ENCODE results near the gene SERPINA12.

The SERPINA12 gene

DNA sequence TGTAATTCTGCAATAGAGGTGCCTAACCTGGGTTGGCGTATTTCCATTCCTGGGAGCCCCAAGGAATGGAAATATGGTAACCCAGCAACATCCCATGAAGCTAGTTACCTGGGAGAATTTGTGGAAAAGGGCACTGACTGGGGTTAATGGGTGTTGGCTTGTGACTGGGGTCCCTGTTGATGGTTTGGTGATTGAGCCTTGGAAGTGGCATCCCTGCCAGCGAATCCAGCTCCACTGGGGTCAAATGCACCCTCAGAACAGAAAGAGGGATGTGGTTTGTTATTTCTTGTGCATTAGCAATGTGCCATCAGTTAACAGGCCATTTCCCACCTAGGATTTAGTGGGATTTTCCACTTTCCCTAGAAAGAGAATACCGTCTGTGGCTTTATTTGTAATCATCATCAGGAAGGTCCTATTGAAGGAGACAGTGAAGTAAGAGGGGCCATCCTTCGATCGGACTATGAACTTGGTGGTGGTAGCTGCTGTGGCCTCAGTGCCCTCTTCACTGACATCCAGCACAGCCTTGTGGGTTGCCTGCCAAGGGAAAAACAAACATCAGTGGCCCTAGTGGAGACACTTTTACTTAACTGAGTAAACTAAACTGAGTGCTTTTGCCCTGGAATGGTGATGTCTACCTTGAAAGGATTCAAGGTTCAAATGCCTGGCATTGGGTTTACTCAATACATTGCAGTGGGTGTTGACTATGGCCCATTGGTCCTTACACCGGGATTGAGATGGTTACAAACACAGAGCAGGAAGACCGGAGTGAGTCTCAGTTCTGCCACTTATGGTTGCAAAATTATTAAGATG is 46.3 kb downstream of the SERPINA12 start:
- ChIA-PET POLR2A (no interaction called here), CTCF (interaction anchor here (0.7 to 1.6 kb wide), 2 partner anchors 24 to 29 kb away, joined by 3 to 4 read pairs; no protein-coding TSS in a partner anchor)
- TF ChIP-seq, protein P1, sequence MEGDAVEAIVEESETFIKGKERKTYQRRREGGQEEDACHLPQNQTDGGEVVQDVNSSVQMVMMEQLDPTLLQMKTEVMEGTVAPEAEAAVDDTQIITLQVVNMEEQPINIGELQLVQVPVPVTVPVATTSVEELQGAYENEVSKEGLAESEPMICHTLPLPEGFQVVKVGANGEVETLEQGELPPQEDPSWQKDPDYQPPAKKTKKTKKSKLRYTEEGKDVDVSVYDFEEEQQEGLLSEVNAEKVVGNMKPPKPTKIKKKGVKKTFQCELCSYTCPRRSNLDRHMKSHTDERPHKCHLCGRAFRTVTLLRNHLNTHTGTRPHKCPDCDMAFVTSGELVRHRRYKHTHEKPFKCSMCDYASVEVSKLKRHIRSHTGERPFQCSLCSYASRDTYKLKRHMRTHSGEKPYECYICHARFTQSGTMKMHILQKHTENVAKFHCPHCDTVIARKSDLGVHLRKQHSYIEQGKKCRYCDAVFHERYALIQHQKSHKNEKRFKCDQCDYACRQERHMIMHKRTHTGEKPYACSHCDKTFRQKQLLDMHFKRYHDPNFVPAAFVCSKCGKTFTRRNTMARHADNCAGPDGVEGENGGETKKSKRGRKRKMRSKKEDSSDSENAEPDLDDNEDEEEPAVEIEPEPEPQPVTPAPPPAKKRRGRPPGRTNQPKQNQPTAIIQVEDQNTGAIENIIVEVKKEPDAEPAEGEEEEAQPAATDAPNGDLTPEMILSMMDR (IDR thresholded peaks at IDR 0.05; ENCODE audit: insufficient read depth, low read length, missing control alignments) = no peak
- no peak overlapping the region for H3K4me3 ChIP-seq (ENCODE audit: low read depth, low read length)
- DNase-seq (ENCODE audit: low read depth, low spot score) = no peak

DNA sequence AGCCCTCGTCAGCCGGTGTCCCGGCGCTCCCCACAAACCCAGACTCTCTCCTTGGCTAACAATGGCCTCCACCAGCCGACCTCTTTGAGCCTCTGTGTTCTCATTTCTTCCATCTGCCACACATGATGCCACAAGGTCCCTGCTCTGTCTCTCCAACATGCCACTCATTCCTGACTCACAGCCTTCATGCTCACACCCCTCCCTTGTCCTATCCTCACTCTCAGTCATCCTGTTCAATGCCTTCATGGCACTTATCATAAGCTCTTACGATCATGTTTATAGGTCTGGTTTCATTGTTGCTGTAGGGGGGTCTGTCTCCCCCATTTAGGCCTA is 47.1 kb downstream of the SERPINA12 start:
- ChIA-PET CTCF (interaction anchor here (1.6 kb wide), 1 partner anchor 29 kb away, joined by 4 read pairs; no protein-coding TSS in a partner anchor), POLR2A (no interaction called here)
- DNase-seq (ENCODE audit: low read depth, low spot score) = no peak
- H3K4me3 ChIP-seq (ENCODE audit: low read depth, low read length) = no peak overlapping the region
- TF ChIP-seq, protein P1 (IDR thresholded peaks at IDR 0.05; ENCODE audit: insufficient read depth, low read length, missing control alignments) = no peak

DNA sequence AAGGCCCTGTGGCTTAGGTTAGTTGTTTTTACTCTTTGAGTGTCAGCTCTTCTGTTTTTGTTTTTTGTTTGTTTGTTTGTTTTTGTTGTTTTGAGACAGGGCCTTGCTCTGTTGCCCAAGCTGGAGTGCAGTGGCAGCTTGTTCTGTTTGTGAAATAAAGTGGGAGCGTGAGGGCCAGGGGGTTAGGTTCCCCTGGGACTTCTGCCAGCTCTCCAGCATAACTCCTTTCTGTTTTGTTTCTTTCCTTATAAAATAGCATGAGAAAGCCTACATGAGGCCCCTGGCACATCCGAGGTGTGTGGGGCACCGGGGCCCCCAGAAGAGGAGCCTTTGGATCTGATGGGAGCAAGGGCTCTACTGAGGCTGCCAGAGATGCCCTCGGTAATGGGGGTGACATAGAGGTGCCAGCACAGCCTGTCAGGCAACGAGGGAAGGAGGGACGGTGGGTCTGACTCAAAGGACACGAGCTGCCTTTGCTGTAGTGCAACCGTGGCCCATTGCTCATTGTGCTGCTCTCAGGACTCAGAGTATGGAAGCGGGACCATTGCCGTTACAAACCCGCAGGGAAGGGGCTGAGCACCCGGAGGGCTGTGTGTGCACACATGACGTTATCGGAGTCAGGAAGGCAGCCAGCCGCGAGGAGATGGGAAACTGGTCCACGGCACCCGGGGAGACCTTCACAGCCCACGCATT is 47.6 kb downstream of the SERPINA12 start:
- TF ChIP-seq, protein P1 (IDR thresholded peaks at IDR 0.05; ENCODE audit: insufficient read depth, low read length, missing control alignments) = no peak
- CTCF ChIA-PET = interaction anchor here (1.6 kb wide), 1 partner anchor 28 kb away, joined by 4 read pairs; no protein-coding TSS in a partner anchor
- H3K4me3 ChIP-seq (ENCODE audit: low read depth, low read length) = no peak overlapping the region
- no peak for DNase-seq (ENCODE audit: low read depth, low spot score)
- POLR2A ChIA-PET = no interaction called here

DNA sequence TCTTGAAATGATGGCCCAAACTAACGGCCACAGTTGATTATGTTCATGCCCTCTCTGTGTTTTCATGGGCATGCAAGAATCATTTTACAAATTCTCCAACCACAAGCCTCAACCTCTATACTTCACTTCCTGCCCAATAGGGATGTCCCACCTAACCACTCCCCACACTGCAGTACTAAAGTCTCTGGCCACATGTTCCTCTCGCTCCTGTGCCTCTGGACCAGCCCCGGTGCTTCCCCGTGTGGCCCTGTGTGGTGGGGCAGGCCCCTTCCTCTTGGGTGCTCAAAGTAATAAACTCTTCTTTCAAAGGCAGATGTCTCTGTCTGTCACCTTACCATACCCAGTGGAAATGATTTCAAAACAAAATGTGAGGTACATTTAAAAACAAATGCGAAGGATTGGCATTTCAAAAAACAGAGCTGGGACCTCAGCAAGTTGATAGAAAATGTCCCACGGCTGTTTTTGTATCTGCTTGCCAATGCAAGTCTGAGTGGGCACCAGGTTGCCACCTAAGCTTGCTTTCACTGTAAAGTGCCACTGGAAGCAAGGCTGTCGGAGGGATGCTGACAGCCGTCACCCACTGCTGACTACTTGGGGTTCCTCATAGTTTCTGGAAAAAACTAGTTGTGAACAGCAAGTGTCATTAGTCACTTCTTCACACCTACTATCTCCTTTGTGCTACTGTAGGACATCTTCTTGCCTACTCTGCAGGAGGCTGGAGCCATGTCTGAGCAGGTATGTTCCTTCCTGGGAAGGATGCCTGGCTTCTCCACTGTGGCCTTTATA is 48.4 kb downstream of the SERPINA12 start:
- no peak for DNase-seq (ENCODE audit: low read depth, low spot score)
- TF ChIP-seq, protein P1 (IDR thresholded peaks at IDR 0.05; ENCODE audit: insufficient read depth, low read length, missing control alignments) = no peak
- ChIA-PET POLR2A (no interaction called here), CTCF (no interaction called here)
- H3K4me3 ChIP-seq (ENCODE audit: low read depth, low read length) = no peak overlapping the region

DNA sequence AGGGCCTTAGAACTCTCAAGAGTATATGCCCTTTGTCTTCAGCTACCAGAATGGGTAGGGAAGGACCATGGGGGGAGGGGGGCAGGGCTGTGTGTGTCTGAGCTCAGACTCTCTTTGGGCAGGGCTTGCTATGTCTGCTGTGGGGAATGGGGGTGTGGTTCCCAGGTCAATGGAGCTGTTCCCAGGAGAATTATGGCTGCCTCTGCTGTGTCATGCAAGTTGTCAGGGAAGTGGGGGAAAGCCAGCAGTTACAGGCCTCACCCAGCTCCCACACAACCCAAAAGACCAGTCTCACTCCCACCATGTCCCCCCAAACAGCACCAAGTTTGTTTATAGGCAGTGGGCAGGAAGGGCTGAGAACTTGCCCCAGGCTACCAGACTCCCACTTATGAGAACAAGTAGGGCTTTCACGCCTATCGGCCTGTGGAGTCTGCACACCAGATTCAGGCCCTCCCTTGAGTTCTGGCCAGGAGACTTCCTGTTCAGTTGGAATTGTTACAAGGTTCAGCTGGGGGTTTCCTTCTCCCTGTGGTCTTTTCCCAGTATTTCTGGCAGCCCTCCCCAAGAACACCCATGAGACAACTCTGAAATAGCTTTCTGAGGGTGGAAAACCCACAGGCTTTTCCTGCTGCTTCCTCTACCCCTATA is 50.6 kb downstream of the SERPINA12 start:
- no peak overlapping the region for H3K4me3 ChIP-seq (ENCODE audit: low read depth, low read length)
- no peak for DNase-seq (ENCODE audit: low read depth, low spot score)
- ChIA-PET CTCF (interaction anchor here (1.0 to 1.5 kb wide), 4 partner anchors 26 to 92 kb away, joined by 3 to 4 read pairs (median 4); no protein-coding TSS in a partner anchor), POLR2A (no interaction called here)
- TF ChIP-seq, protein P1 (IDR thresholded peaks at IDR 0.05; ENCODE audit: insufficient read depth, low read length, missing control alignments) = no peak

All from AG04449 (cell line).